DND-41 (cell line): Measurements from ENCODE around the gene POU6F2.

Experiments
- EZH2 ChIP-seq: IDR thresholded peaks from 3 replicates; pipeline ENCODE4 v1.6.1; 2012; ENCODE audit warnings: borderline replicate concordance, low read depth, mild to moderate bottlenecking, moderate library complexity, low read length, inconsistent platforms; ENCODE audit not compliant: severe bottlenecking
- TF ChIP-seq, protein P1 (sequence below): IDR thresholded peaks from 2 replicates; pipeline ENCODE4 v1.5.1; 2012; ENCODE audit warnings: borderline replicate concordance, low read length, moderate library complexity, mild to moderate bottlenecking; ENCODE audit not compliant: poor library complexity, severe bottlenecking; ENCODE audit errors: extremely low read depth

DNA sequence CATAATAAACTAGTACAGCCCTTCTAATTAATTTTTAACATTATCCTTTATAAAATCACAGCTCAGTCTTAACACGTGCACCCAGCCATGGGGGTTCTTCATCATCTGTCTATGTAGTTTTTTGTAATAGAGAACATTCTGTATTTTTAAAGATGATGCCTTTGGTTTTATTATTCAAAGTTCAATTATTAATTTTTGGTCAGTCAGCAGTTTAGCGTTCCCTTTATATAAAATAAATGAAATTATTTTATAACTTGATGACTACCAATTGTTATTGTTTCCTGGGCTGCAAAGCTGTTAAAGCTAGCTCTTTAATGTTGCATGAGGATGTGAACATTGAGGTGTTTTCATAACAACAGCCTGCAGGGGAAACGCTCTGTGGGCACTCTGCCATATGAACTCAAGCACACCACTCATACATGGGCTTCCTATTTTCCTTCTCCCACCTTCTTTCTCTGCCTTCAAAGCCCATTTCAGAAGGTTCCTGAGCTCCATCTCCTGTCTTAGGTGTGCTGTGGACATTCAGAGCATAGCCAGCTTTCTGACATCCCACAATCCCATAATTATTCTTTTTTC, 416.5 kb downstream of the POU6F2 start:
- TF ChIP-seq, protein P1, sequence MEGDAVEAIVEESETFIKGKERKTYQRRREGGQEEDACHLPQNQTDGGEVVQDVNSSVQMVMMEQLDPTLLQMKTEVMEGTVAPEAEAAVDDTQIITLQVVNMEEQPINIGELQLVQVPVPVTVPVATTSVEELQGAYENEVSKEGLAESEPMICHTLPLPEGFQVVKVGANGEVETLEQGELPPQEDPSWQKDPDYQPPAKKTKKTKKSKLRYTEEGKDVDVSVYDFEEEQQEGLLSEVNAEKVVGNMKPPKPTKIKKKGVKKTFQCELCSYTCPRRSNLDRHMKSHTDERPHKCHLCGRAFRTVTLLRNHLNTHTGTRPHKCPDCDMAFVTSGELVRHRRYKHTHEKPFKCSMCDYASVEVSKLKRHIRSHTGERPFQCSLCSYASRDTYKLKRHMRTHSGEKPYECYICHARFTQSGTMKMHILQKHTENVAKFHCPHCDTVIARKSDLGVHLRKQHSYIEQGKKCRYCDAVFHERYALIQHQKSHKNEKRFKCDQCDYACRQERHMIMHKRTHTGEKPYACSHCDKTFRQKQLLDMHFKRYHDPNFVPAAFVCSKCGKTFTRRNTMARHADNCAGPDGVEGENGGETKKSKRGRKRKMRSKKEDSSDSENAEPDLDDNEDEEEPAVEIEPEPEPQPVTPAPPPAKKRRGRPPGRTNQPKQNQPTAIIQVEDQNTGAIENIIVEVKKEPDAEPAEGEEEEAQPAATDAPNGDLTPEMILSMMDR: no peak
- no peak for TF ChIP-seq EZH2
